VCaP (cell line): ENCODE results near the gene FAM124B.

ENCODE experiments used
- H3K27ac ChIP-seq: fragments of 450-650 bp; 2 replicates; pipeline ENCODE4 v1.5.1; 2017
- TF ChIP-seq, protein P1 (sequence below): fragments of 450-650 bp; conservative IDR thresholded peaks from 2 replicates; pipeline ENCODE4 v1.5.1; 2017; ENCODE audit warnings: mild to moderate bottlenecking, moderate library complexity

Gene FAM124B

DNA sequence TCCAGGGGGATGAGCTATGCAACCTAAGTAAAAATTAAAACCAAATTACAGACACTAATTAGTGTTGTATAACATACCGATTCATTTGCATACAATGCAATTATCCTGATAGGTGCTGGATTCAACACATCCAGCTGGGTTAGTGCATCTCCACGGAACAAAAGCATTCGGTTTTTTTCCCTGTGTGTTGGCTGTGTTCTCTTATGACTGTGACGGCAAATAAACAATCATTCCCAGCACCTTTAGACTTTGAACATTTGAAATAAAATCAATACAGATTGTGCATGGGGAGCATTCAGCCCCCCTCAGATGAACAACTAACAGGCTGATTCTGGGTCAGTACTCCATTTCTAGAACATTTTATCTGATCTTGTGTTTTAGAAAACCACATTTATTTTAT lies 22.7 kb downstream of the FAM124B start:
- H3K27ac ChIP-seq = no peak overlapping the region

GRCh38 chr2:224378701-224379097 lies 23.2 kb downstream of the FAM124B start:
- TF ChIP-seq, protein P1, sequence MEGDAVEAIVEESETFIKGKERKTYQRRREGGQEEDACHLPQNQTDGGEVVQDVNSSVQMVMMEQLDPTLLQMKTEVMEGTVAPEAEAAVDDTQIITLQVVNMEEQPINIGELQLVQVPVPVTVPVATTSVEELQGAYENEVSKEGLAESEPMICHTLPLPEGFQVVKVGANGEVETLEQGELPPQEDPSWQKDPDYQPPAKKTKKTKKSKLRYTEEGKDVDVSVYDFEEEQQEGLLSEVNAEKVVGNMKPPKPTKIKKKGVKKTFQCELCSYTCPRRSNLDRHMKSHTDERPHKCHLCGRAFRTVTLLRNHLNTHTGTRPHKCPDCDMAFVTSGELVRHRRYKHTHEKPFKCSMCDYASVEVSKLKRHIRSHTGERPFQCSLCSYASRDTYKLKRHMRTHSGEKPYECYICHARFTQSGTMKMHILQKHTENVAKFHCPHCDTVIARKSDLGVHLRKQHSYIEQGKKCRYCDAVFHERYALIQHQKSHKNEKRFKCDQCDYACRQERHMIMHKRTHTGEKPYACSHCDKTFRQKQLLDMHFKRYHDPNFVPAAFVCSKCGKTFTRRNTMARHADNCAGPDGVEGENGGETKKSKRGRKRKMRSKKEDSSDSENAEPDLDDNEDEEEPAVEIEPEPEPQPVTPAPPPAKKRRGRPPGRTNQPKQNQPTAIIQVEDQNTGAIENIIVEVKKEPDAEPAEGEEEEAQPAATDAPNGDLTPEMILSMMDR = 0 out of 2 replicates have a peak, but pooled peaks have one; percentile 3
- no peak overlapping the region for H3K27ac ChIP-seq

More for the DNA sequence above, 22.7 kb downstream of the FAM124B start:
- TF ChIP-seq, protein P1 = no peak

GRCh38 chr2:224377751-224378700 lies 23.9 kb downstream of the FAM124B start:
- TF ChIP-seq, protein P1 = 0 out of 2 replicates have a peak, but pooled peaks have one; percentile 16
- H3K27ac ChIP-seq = no peak overlapping the region

- H3K27ac ChIP-seq = no peak overlapping the region
- TF ChIP-seq, protein P1 = no peak
Observed at GRCh38 chr2:224372641-224373040, 29.3 kb downstream of the FAM124B start.

- H3K27ac ChIP-seq = no peak overlapping the region
- TF ChIP-seq, protein P1 = peak; percentile 79
Observed at GRCh38 chr2:224369028-224369632, 32.8 kb downstream of the FAM124B start.

DNA sequence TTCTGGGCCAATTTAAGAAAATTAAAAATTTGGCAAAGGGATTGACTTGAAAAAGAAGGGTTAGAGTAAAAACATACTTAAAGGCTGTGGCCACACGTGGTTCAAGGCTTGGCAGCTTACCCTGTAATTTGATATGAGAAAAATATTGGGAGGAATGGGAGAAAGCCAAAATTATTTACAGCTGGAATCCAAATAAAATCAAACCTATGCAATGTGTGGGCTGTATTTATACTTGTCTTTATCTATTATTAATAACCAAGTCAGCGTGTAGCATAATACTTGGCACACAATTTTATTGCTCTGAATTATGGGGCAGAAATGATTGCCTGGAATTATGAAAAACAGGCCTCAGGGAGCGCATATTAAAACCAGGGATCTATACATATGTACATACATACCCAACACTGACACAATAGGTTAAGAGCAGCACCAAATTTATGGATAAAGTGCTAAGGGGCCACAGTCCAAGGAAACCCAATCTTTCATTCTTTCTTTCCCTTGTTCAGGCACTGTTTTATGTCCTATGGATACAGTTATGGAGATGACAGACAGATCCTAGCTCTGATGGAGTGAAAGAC lies 35.6 kb downstream of the FAM124B start:
- no peak overlapping the region for H3K27ac ChIP-seq
- TF ChIP-seq, protein P1 = no peak

GRCh38 chr2:224365331-224365730 lies 36.6 kb downstream of the FAM124B start:
- TF ChIP-seq, protein P1 = no peak
- no peak overlapping the region for H3K27ac ChIP-seq
